KMS-11 (cell line): ENCODE results near the gene TCF7L2.

Source experiments
- H2AFZ ChIP-seq: fragments of 200-600 bp; sonication (generic); 2 replicates; pipeline ENCODE4 v1.6.1; 2016; ENCODE audit warnings: antibody characterized with exemption, mixed run types, low read depth
- H3K27ac ChIP-seq: fragments of 200-600 bp; sonication (generic); 2 replicates; pipeline ENCODE4 v1.6.1; 2016; ENCODE audit warnings: mild to moderate bottlenecking, mixed run types
- H3K27me3 ChIP-seq: fragments of 200-600 bp; sonication (generic); 2 replicates; pipeline ENCODE4 v1.6.1; 2017; ENCODE audit warnings: mild to moderate bottlenecking, low read depth, mixed run types, moderate library complexity; ENCODE audit not compliant: insufficient read depth
- H3K36me3 ChIP-seq: fragments of 200-600 bp; sonication (generic); 2 replicates; pipeline ENCODE4 v1.6.1; 2017; ENCODE audit warnings: mild to moderate bottlenecking, mixed run types; ENCODE audit not compliant: insufficient read depth
- H3K4me1 ChIP-seq: fragments of 200-600 bp; sonication (generic); 2 replicates; pipeline ENCODE4 v1.6.1; 2016; ENCODE audit warnings: mild to moderate bottlenecking, low read depth, mixed run types; ENCODE audit not compliant: poor library complexity, severe bottlenecking
- H3K4me2 ChIP-seq: fragments of 200-600 bp; sonication (generic); 2 replicates; pipeline ENCODE4 v1.7.0; 2016; ENCODE audit warnings: mild to moderate bottlenecking, mixed run types
- H3K4me3 ChIP-seq: fragments of 200-600 bp; sonication (generic); IDR thresholded peaks from 2 replicates; pipeline ENCODE4 v1.6.1; 2017; ENCODE audit warnings: low read depth, low read length, mixed read lengths; ENCODE audit not compliant: insufficient read depth
- H3K79me2 ChIP-seq: fragments of 200-600 bp; sonication (generic); 2 replicates; pipeline ENCODE4 v1.6.1; 2016; ENCODE audit warnings: low read depth, mixed run types; ENCODE audit not compliant: insufficient read depth
- H3K9ac ChIP-seq: fragments of 200-600 bp; sonication (generic); 2 replicates; pipeline ENCODE4 v1.6.1; 2016; ENCODE audit warnings: mild to moderate bottlenecking, mixed run types
- H4K20me1 ChIP-seq: fragments of 200-600 bp; sonication (generic); 2 replicates; pipeline ENCODE4 v1.6.1; 2016; ENCODE audit warnings: mild to moderate bottlenecking, mixed run types; ENCODE audit not compliant: insufficient read depth
- CTCF ChIP-seq: fragments of 200-600 bp; sonication (generic); conservative IDR thresholded peaks from 2 replicates; pipeline ENCODE4 v1.6.1; 2017; ENCODE audit warnings: low read depth, mild to moderate bottlenecking, antibody characterized with exemption, low read length, moderate library complexity, mixed read lengths

TCF7L2 gene

GRCh38 chr10:113019692-113020474 is 69.8 kb downstream of the TCF7L2 start:
- Histone ChIP-seq H3K27ac (no peak overlapping the region), H3K4me1 (no peaks in the 10 kb centered on the region), H4K20me1 (no peaks in the 10 kb centered on the region), H3K27me3 (no peaks in the 10 kb centered on the region), H3K36me3 (no peaks in the 10 kb centered on the region), H3K4me3 (no peak overlapping the region), H3K9ac (no peak overlapping the region), H3K79me2 (no peaks in the 10 kb centered on the region), H3K4me2 (no peak overlapping the region), H2AFZ (no peak overlapping the region)
- no peak for TF ChIP-seq CTCF

GRCh38 chr10:113020475-113020753 is 70.4 kb downstream of the TCF7L2 start:
- TF ChIP-seq CTCF, result no peak
- H3K79me2 ChIP-seq, result no peaks in the 10 kb centered on the region

GRCh38 chr10:113020838-113021237 is 70.8 kb downstream of the TCF7L2 start:
- no peak for TF ChIP-seq CTCF
- H4K20me1 ChIP-seq, result no peaks in the 10 kb centered on the region
- H3K4me2 ChIP-seq, result no peak overlapping the region
- no peak overlapping the region for H3K4me3 ChIP-seq
- no peaks in the 10 kb centered on the region for H3K36me3 ChIP-seq
- no peak overlapping the region for H3K9ac ChIP-seq
- no peaks in the 10 kb centered on the region for H3K79me2 ChIP-seq
- no peaks in the 10 kb centered on the region for H3K4me1 ChIP-seq
- H3K27me3 ChIP-seq, result no peaks in the 10 kb centered on the region
- H3K27ac ChIP-seq, result no peak overlapping the region
- no peak overlapping the region for H2AFZ ChIP-seq

More at GRCh38 chr10:113020475-113020753, 70.4 kb downstream of the TCF7L2 start:
- no peak overlapping the region for H3K4me2 ChIP-seq
- H3K27ac ChIP-seq, result no peak overlapping the region
- H3K27me3 ChIP-seq, result no peaks in the 10 kb centered on the region
- H3K4me1 ChIP-seq, result no peaks in the 10 kb centered on the region
- no peak overlapping the region for H3K4me3 ChIP-seq
- no peak overlapping the region for H3K9ac ChIP-seq
- no peak overlapping the region for H2AFZ ChIP-seq
- H4K20me1 ChIP-seq, result no peaks in the 10 kb centered on the region
- no peaks in the 10 kb centered on the region for H3K36me3 ChIP-seq

GRCh38 chr10:113021268-113022040 is 71.4 kb downstream of the TCF7L2 start:
- no peak overlapping the region for H3K4me2 ChIP-seq
- no peak for TF ChIP-seq CTCF
- no peak overlapping the region for H3K9ac ChIP-seq
- H3K27me3 ChIP-seq, result no peaks in the 10 kb centered on the region
- H3K4me3 ChIP-seq, result no peak overlapping the region
- H3K79me2 ChIP-seq, result no peaks in the 10 kb centered on the region
- no peaks in the 10 kb centered on the region for H3K36me3 ChIP-seq
- no peak overlapping the region for H3K27ac ChIP-seq
- no peak overlapping the region for H2AFZ ChIP-seq
- H4K20me1 ChIP-seq, result no peaks in the 10 kb centered on the region
- no peaks in the 10 kb centered on the region for H3K4me1 ChIP-seq
